Cardiac fibroblast (primary cell): Measurements from ENCODE around the gene SLC25A38.

Source experiments
- DNase-seq, 2 donors: peaks; one replicate each; pipeline versions ENCODE4 v3.0.0 to v3.0.0-alpha.2; 2010; ENCODE audit warnings: low read depth in 2 of 2
- H3K4me3 ChIP-seq, 2 donors: replicated peaks in 1 of 2; 1 replicate in 1 of 2; 2 replicates in 1 of 2; pipeline ENCODE4 v1.5.1; 2011; ENCODE audit warnings: low read depth in 2 of 2, low read length in 2 of 2, mild to moderate bottlenecking in 2 of 2, moderate library complexity in 1 of 2
- CTCF ChIP-seq: IDR thresholded peaks from one replicate; pipeline ENCODE4 v1.5.1; 2011; ENCODE audit warnings: low read depth, mild to moderate bottlenecking, low read length, inconsistent platforms

Gene SLC25A38

GRCh38 chr3:39423436-39423970, 40.3 kb downstream of the SLC25A38 start:
- H3K4me3 ChIP-seq = no peak overlapping the region
- DNase-seq = no peak
- no peak for TF ChIP-seq CTCF

GRCh38 chr3:39426312-39426711, 43.1 kb downstream of the SLC25A38 start:
- no peak for DNase-seq
- H3K4me3 ChIP-seq = no peak overlapping the region
- no peak for TF ChIP-seq CTCF

GRCh38 chr3:39427506-39427905, 44.3 kb downstream of the SLC25A38 start:
- TF ChIP-seq CTCF = no peak
- no peak overlapping the region for H3K4me3 ChIP-seq
- DNase-seq = no peak

- no peak for TF ChIP-seq CTCF
- DNase-seq = peak in 1 of 2 donors; percentile 54
- H3K4me3 ChIP-seq = no peak overlapping the region
Observed at GRCh38 chr3:39428745-39429201, 45.6 kb downstream of the SLC25A38 start.

- H3K4me3 ChIP-seq = no peak overlapping the region
- no peak for DNase-seq
- TF ChIP-seq CTCF = no peak
Observed at GRCh38 chr3:39429466-39429865, 46.3 kb downstream of the SLC25A38 start.

- TF ChIP-seq CTCF = no peak
- no peak for DNase-seq
- no peak overlapping the region for H3K4me3 ChIP-seq
Observed at GRCh38 chr3:39432342-39432741, 49.2 kb downstream of the SLC25A38 start.

GRCh38 chr3:39433642-39434041, 50.5 kb downstream of the SLC25A38 start:
- TF ChIP-seq CTCF = no peak
- H3K4me3 ChIP-seq = no peak overlapping the region
- peak; percentile 65 to 72 for DNase-seq
